ENCODE measurements around the gene HLA-DMB.
A peak's percentile ranks its signal among the peaks of the same experiment; 100 is the strongest.
"Not testable (repeated sequence)": the region's sequence is repeated elsewhere in the genome, so short reads cannot be mapped to it uniquely, and the experiment has no call there.

Gene HLA-DMB

DNA sequence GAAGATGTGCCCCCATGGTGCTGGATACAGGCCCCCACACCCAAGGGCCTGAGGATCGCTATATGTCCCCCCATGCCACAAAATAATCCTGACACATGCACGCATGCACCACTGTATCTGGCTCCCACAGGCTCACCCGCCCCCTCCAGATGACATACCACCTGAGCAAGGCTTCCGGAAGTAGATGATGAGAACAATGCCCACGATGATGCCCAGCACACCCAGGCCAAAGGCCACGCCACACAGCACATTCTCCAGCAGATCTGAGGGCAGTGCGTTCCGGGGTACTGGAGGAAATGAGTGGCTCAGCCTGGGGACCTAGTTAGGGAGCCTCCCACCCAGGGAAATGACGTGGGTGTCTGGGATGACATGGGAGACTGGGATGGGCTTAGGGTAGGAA lies 8.3 kb upstream of the HLA-DMB start:
- no peak for DNase-seq

DNA sequence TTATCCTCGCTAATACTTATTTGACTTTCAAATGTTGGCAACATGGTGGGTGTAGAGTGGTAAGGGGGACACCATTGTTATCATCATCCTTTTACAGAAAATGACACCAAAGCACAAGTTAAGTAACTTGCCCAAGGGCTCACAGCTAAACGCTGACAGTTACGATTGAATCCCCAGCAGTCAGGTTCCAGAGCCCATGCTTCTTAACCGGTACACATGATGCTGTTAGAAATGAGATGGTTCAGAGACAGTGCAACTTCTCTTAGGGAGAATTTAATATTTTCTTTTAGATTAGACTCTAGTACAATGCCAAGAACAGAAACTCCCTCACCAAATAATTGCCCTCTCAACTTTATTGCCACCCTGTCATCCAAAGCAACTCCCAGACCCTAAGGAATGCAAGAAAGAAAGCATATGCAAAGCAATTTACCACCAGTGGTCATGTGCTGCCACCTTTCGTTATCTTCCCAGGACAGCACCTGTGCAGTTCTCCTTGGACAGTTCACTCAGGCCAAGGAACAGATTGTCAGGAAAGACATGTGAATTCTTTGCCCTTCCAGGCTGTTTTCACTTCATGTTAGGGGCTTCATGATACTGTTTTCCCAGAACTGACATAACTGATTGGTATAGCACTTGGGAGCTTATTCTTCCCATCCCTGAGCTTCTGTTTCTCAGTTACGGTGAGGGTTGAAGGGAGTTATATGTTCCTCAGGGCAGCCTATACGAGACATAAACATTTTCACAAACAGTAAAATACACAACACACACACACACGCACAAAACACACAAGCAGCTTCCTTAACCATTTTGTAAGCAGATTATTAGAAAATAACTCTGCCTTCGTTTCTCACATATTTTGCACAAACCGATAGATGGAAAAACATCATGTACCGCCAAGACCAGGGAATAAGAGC lies 7.0 kb upstream of the HLA-DMB start:
- peak; percentile 26 for DNase-seq

DNA sequence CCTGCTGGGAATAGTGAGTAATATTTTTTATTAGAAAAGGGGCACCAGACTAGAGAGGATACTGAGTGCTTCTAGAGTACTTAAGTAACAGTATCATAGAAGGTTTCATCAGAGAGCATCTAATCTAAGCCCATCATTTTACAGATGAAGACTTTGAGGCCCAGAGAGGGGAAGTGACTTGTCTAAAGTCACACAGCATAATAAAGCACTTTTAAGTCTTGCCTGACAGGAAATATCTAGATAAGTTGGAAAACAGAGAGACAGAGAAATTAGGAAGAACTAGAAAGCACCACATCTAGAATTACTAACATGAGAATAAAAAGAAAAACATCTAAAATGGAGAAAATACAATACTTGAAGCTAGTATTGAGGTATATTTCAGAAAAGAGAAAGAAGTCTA lies 6.1 kb upstream of the HLA-DMB start:
- no peak for DNase-seq

DNA sequence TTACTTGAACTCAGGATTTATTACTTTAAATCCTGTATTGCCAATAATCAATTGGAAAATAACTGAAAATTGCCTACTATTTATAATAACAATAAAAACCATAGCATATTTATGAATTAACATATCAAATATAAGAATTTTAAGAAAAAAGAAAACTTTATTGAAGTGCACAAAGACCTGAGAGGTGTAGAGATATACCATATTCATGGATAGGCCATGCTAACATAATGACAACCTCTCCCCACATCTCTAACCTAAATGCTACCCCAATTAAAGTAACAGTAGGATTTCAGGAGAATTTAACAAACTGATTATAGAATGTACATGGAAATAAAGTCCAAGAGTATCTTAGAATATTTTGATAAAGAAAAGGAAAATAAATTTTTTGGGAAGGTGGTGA lies 5.1 kb upstream of the HLA-DMB start:
- no peak for DNase-seq

DNA sequence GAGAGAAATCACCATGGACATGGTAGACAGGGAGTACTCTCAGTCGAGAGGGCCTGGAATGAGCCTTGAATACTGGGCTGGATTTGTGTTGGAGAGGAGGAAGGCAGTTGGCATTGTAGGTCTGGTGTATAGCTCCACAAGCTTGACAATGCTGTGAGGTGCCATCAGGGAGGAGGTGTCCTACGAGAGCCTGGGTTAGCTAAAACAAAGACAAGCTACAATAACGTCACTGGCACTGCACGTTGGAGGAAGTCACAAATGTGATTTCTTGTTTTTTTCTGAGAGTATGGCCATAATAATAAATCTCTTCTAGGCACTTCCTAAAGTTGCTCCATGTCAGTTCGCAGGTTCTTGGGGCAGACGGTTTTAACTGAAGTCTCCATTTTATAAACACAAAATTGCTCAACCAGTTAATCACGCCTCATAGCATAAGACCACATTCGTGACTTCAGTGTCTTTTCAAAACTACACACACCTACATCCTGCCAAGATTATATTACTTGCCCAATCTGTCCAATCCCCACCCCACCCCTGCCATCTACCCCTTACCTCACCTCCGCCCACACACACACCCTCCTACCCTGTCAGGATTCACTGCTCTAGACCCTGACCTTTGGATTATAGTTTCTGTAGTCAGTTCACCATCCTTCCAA lies 4.4 kb upstream of the HLA-DMB start:
- no peak for DNase-seq

DNA sequence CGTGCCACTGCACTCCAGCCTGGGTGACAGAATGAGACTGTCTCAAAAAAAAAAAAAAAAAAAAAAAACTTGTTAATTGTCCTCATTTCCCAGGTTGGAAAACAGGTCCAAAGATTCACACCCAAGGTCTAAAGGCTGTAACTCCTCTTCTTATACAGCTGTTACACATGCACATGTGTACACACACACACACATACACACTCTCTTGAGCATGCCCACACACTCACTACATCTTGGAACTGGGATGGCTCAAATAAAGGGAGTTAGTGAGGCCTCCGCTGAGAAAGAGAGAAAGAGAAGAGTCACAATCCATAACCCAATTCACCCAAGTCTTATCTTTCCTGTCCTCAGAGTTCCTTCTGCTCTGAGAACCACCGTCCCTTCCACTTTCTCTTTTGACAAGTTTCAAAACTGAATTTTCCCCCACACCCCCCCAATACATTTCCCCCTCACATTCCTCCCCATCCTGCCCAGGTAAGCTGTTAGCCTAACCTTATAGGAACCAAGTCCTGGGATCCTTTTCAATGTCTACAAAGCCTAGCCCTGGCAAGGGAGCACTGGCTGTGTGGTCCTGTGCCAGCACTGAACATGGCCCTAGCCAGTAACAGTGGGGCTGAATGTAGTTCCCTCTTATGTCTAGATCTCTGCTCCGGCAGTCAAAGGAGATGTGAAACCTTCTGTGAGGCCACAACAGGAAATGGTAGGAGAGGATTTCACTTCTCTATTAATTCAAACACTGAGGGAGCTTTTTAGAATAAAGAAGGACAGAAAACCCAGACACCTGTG lies 3.2 kb upstream of the HLA-DMB start:
- peak; percentile 12 for DNase-seq

DNA sequence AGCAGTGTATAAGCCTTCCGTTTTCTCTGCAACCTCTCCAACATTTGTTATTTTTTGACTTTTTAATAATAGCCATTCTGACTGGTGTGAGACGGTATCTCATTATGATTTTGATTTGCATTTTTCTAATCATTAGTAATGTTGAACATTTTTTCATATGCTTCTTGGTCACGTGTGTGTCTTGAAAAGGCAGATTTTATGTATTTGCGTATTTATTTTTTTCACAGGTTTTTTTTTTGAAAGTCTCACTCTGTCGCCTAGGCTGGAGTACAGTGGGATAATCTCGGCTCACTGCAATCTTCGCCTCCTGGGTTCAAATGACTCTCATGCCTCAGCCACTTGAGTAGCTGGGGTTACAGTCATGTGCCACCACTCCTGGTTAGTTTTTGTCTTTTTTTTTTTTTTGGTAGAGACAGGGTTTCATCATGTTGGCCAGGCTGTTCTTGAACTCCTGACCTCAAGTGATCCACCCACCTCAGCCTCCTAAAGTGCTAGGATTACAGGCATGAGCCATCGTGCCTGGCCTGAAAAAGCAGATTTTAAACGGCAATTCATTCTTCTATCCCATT lies 1.8 kb upstream of the HLA-DMB start:
- not testable (repeated sequence) for DNase-seq

DNA sequence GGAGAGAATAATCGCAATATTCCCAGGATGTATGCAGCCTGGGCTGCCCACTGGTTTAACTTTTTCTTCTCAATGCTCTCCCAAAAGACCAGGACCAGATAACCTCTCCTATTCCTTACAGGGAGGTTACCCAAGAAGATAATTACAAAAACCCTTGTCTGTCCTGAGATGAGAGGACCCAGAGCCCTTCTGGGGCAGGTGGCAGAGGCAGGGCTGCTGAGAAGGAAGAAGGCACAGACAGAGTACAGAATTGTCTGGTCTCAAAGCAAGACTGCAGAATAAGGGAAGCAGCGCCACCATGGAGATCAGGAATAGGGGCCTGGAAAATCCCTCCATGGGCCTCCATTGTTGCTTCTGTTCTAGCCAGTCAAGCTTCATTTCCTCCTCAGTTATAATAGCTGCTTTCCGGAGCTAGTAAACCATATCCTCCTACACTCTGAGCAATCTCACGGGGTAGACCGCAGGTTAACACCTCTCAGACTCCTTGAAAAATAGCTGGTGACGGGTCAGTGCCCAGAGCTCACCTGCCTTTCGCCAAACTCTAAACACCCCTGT lies 463 bp upstream of the HLA-DMB start:
- peak; percentile 29 for DNase-seq

DNA sequence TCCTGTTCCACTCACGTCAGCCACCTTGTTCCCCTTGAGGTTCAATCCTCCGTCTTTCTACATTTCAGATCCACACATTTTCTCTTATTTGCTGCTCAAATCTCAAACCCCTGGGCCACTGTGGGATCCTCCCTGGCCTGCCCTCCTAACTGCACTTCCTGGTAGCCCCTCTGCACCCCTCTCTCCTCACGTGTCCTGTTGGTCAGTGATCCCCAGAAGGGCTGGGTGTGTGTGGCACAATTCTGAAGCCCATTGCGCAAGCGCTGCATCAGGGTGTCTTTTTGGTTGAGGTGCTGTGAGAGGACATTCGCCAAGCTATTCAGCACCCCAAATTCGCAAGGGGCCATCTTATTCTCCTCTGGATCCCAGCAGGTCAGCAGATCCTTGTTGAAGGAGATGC lies 2.3 kb downstream of the HLA-DMB start:
- no peak for DNase-seq

DNA sequence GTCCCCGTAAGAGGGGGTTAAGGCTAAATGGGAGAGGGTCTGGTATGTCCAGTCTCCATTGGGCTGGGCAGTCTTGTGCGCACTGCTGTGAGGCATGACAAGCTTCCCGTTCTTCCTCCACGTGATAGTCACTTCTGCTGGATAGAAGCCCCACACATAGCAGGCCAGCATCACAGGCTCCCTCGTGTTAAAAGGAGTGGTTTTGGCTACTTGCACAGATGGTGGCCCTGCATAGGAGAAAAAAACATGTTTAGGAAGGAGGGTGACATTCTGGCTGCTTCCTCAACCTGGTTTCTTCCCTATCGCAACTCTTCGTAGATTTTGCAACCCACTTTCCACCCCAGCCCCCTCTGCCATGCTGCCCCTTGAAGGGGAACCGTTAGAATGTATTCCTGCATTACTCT lies 3.6 kb downstream of the HLA-DMB start:
- DNase-seq, result no peak

DNA sequence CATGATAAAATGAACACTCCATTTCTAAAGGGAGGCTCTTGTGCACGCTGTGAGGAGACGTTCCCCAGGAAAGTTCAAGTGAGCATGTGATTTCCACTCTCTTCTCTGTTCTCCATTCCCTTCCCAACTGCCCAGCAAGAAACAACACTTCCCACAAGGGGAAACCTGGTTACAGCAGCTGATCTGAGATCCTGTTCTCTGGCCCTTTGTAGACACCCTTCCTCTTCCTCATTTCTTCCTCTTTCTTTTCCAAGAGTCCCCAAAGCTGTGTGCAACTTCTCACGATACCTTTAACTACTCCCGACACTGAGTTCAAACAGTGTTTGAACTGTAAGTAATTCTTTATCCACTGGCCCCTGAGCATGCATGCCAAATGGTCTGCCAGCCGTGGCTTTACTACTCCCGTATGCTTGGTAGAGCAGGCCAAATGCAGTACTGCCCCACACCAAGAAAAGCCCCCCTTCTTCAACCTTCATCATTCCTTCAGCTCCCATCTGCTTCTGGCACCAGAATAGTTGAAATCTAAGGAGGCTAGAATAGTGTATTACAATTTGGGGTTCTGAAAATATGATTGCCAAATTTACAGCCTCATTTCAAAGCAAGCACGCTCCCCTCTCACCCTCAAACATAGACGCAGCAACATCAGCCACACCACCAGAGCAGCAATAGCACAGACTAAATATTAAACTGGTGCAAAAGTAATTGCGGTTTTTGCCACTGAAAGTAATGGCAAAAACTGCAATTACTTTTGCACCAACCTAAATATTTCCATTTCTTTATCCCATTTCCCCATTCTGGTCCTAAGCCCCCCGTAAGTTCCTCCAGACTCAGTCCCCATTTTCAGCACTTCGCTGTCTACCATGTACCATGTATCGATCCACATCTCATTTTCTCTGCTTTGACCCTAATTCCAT lies 4.3 kb downstream of the HLA-DMB start:
- no peak for DNase-seq

DNA sequence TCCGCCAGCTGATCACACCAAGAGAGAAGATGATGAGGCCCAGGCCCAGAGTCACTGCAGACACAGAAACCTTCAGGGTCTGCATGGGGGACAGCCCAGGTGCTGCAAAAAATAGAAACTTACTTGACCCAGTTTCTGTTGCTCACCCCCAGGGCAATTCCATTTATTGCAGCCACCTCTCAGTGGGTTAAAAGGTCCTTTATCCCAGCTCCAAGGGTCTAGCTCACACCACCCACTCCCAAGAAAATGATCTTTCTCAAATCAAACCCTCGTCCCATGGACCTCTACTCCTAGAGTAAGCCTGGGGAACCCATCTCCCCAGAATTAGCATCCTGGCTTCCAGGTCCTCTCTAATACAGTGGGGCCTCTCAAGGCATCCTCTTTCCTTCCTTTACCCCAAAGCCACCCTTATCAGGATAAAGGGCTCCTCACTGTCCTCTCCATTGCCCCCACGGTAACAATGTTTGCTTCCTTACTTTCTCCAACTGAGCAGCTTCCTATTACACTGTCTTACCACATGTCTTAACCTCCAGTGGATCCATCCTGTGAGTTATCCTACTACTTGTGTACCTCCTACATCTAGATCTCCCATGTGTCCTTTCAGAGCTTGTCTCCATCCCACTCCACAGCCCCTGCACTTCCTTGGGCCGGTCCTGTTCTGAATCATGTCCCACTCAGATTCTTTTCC lies 5.1 kb downstream of the HLA-DMB start:
- DNase-seq, result no peak

DNA sequence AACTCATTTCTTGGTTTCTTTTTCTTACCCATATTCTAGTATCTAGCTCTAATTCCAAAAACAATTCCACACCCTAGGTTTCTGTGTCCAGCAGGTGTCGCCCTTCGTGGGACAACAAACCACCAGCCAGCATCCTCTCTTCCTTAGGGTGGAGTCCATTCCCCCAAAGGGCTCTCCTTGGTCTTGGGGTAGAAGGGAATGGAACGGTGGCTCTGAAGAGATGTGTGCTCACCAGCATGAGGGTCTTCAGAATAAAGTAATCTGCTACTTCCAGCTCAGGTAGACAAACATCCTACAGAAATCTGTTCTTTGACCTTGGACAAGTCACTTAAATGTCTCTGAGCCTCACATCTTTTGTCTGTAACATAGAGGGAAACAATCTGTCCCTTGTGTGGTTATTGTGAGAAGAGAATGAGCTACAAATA lies 7.2 kb downstream of the HLA-DMB start:
- DNase-seq, result peak; percentile 60

DNA sequence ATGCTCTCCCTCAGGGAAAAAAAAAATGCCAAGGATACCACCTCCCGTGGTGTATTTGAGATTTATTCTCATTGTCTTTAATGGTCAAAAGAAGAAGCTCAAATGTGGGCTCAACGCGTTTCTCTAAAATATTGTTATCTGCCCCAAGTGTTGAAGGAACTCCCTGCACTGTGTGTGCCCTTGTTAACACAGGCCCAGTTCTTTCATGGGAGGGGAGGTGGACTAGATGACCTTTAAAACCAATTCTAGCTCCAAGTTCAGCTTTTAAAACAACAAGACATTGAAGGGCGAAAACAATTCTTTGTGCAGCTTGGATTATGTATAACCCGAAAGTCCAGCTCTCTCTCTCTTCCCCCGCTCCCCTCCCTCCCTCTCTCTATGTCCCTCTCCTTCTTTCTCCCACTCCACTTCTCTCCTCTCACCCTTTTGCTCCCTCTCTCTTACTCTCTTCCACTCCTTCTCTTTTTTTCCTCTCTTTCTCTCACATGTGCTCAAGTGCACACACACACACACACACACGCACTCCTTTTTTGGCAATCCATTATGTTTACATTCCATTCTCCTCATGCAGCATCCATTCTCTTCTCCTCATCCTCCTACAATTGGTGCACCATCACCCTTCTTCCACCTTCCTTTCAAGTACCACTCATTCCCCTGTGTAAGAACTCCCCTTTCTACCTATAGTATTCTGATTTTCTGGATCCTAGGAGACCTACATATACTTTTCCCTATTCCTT lies 8.5 kb downstream of the HLA-DMB start:
- DNase-seq, result no peak

DNA sequence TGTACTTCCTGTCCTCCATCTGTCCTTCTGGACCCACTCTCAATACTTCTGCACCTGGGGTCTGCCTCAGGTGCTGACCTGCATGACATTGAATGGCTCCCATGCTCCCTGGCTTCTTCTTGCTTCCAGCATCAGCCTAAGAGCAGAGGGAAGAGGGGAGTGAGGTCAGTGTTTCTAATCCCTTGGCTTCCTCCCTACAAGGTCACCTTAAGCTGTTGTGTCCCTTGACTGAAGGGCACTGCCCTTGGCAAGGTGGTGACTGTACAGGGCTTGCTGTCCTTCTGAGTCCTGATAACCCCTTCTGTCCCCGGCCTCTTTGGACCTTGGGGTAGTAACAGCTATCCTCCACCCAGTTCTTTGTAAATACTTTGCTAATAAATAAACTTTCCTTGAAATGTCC lies 9.6 kb downstream of the HLA-DMB start:
- no peak for DNase-seq

DNA sequence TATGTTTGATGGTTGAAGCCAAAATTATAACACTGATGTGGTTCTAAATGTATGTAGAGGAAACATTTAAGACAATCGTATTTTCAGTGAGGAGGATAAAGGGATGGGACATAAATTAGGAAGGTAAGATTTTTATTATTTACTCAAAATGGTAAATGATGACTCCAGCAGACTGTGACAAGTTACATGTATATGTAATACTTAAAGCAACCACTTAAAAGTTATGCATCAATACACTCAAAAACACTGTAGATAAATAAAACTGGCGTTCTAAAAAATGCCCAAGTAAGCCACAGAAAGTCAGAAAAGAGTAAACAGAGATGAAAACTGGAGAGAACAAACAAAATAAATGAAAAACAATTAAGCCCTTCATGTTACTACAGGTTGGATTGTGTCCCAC lies 18.7 kb downstream of the HLA-DMB start:
- DNase-seq, result no peak

DNA sequence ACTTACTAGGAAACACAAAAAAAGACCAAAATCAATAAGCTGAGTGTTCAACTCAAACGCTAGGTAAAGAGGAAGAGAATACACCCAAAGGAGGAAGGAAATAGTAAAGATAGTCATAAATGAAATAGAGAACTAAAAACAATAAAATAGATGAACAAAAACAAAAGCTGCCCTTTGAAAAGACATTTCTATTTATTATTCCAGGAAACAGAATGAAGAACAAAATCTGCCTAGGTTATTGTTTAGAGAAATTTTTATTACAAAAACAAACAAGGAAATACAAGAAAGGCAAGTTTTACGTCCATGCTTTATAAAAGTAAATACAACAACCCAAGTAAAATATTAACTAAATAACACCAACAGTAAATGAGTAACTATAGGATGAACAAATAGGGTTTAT lies 20.1 kb downstream of the HLA-DMB start:
- DNase-seq, result no peak

DNA sequence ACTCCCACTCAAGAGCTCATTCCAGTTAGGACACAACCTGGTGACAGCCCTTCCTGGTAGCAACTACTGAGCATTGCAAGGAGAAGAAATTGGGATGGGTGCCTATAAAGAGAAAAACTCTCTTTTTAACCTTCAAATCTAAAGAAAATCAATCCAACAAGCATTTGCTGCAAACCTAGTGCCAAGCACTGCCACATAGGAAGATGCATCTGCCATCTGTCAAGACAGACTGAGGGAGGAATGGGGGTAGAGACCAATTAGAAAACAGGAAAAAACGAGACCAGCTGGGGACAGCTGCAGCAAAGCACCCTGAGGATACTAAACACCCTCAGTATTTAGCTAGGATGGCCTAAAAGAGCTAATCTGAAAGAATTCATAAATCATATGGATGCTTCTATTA lies 27.9 kb downstream of the HLA-DMB start:
- DNase-seq, result no peak

DNA sequence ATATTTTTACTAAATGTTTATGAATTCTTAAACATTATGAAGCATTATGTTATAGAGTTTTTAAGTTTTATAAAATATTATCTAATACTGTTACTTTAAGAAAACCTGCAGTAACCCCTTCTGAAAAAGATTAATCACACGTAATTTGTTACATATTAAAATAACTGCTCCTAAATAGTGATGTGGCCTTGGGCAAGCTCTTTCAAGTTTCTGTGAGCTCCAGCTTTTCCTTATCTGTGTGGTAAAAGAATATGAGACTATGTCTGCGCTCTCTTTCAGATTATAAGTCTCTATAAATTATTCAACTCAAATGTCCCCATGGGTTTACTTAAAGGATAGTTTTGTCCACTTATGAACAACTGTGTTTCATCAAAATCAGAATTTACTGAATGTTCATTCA lies 31.9 kb downstream of the HLA-DMB start:
- DNase-seq, result no peak

DNA sequence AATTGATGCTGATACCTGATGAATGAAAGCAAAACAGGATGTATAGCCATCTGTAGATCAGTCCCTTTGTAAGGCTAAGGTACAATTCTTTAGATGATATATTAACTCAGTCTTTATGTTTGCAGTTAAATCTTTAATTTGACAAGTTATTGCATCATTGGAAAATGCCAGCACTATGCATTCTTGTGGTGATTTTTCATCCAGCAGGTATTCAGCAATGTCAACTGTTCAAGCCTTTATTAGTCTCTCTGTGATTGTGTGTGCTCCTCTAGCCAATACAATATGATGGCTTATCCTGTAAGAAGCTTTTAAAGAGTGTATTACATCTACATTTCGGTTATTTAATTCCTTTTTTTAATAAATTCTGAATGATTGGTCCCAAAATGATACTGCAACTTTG lies 34.3 kb downstream of the HLA-DMB start:
- no peak for DNase-seq

DNA sequence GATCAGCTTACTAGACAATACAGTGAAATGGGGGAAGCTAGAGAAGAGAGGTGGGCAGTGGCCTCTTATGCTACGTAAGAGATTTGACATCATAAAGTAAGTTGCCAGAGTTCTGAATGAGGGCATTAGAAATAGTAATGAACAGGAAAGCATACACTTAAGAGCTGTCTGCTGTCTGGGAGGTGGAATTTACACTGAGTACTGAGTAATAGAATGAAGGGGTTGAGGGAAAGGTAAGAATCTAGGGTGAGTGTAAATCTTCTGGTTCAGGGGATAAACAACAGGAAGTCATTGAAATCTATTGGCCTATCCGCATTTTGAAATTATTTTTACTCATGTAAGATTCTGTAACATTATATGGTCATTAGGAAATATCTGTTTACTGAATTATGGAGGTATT lies 35.8 kb downstream of the HLA-DMB start:
- DNase-seq, result no peak

Measured in activated effector memory CD4-positive, alpha-beta T cell treated with Interleukin-2 at 50 U/mL for 16 hours (primary cell).